Myocyte (in vitro differentiated cells): ENCODE measurements around the gene DHRS9. TPM values are rescaled to one million over a fixed set of nuclear protein-coding genes. Genes with fewer than 3 reads are reported as not detected.

Experiments
- DNase-seq: peaks from one replicate; pipeline ENCODE4 v3.0.0-alpha.2; 2012; ENCODE audit warnings: low read depth
- total RNA-seq: library from RNA; depleted of rRNA; stranded (reverse); fragments of >200 nt; gene quantifications from 2 replicates; pipeline ENCODE4 v1.2.3, GENCODE V29; 2014

Gene DHRS9
- total RNA-seq, 1 donor from 2014 or later, result not detected

- no peak for DNase-seq
Observed at GRCh38 chr2:169065422-169065821, 3.9 kb upstream of the DHRS9 start.

- DNase-seq, result no peak
Observed at GRCh38 chr2:169065864-169066517, 3.4 kb upstream of the DHRS9 start.

GRCh38 chr2:169066897-169067296 lies 2.5 kb upstream of the DHRS9 start:
- no peak for DNase-seq

GRCh38 chr2:169069833-169070232 lies 470 bp downstream of the DHRS9 start:
- DNase-seq, result no peak

GRCh38 chr2:169071455-169071854 lies 2.1 kb downstream of the DHRS9 start:
- no peak for DNase-seq

GRCh38 chr2:169072163-169072925 lies 3.0 kb downstream of the DHRS9 start:
- no peak for DNase-seq

GRCh38 chr2:169073211-169073962 lies 4.0 kb downstream of the DHRS9 start:
- no peak for DNase-seq

- no peak for DNase-seq
Observed at GRCh38 chr2:169073963-169074751, 4.8 kb downstream of the DHRS9 start.

GRCh38 chr2:169077674-169078240 lies 8.4 kb downstream of the DHRS9 start:
- peak; percentile 8 for DNase-seq

GRCh38 chr2:169080250-169081069 lies 11.1 kb downstream of the DHRS9 start:
- peak; percentile 9 for DNase-seq

- no peak for DNase-seq
Observed at GRCh38 chr2:169081551-169081950, 12.2 kb downstream of the DHRS9 start.

GRCh38 chr2:169082995-169083394 lies 13.6 kb downstream of the DHRS9 start:
- no peak for DNase-seq

- DNase-seq, result no peak
Observed at GRCh38 chr2:169086893-169087467, 17.6 kb downstream of the DHRS9 start.

GRCh38 chr2:169087757-169088379 lies 18.5 kb downstream of the DHRS9 start:
- no peak for DNase-seq

GRCh38 chr2:169089182-169089581 lies 19.8 kb downstream of the DHRS9 start:
- DNase-seq, result no peak

- DNase-seq, result no peak
Observed at GRCh38 chr2:169090133-169090820, 20.9 kb downstream of the DHRS9 start.

GRCh38 chr2:169091256-169091655 lies 21.9 kb downstream of the DHRS9 start:
- no peak for DNase-seq

GRCh38 chr2:169091761-169092519 lies 22.6 kb downstream of the DHRS9 start:
- no peak for DNase-seq
